ENCODE data around the gene KIAA1143. TPM values are rescaled to one million over a fixed set of nuclear protein-coding genes. Genes with fewer than 3 reads are reported as not detected.
A peak's percentile ranks its signal among the peaks of the same experiment; 100 is the strongest.

The KIAA1143 gene
- total and polyA plus RNA-seq, 2 of the 13 experiments (the other 11 are each of a cell fraction or from before 2014, with no cell fraction given): 9.9 to 27.2 TPM

DNA sequence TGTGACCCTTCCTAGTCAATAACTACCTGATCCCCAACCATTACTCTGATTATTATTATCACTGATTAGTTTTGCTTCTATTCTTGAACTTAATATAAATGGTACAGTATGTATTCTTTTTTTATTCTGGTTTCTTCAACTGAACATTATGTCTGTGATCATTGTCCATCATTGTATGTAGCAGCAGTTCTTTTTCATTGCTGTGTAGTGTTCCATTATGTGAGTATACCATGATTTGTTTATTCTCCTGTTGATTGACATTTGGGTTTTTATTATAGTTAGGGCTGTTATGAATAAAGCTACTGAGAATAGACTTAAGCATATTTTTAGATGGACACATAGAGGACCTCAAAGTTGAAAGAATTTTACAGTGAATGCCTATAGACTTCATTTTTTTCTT is 2.8 kb upstream of the KIAA1143 start:
- in situ Hi-C loops (cut with HindIII; ENCODE audit: extremely low pct_ligation_motif_present, low pct_unique_long_range_greater_than_20kb): no loop called here
- Histone ChIP-seq H3K36me3 (replicated peaks in 1 of 2; ENCODE audit: control insufficient read depth in 1 of 2, insufficient read depth in 2 of 2, low read length in 2 of 2) (peaks cover 0 to 1% of the 10 kb centered on the region in 2 experiments; a peak in 1 of 5 replicates), H3K27me3 (ENCODE audit: control insufficient read depth in 1 of 2, insufficient read depth in 2 of 2, low read length in 2 of 2) (no peaks in the 10 kb centered on the region; a peak in 2 of 5 replicates), H3K27ac (ENCODE audit: extremely low read length, insufficient read depth, low read length) (no peak overlapping the region), H3K4me1 (ENCODE audit: insufficient read depth, low read length) (peaks cover 22% of the 10 kb centered on the region), H2AFZ (ENCODE audit: low read length) (no peak overlapping the region), H3K9ac (ENCODE audit: insufficient read depth, low read depth, low read length) (no peak overlapping the region), H4K20me1 (ENCODE audit: insufficient read depth, low read length) (no peaks in the 10 kb centered on the region), H3K4me2 (ENCODE audit: low read depth, low read length) (no peak overlapping the region), H3K79me2 (ENCODE audit: insufficient read depth, low read length) (peaks cover 49% of the 10 kb centered on the region), H3K9me3 (ENCODE audit: low read length) (no peaks in the 10 kb centered on the region), H3K4me3 (replicated peaks in 1 of 3; ENCODE audit: insufficient read depth in 1 of 3, low read depth in 2 of 3, low read length in 3 of 3) (no peak overlapping the region)
- ChIA-PET POLR2A (no interaction called here), CTCF (ENCODE audit: low intra/inter-chr PET ratio, low total read pairs) (no interaction called here)
- TF ChIP-seq ZBTB1 (CRISPR knock-in tag; IDR thresholded peaks at IDR 0.05; ENCODE audit: borderline replicate concordance): no peak
- no peak for TF ChIP-seq RBFOX2 (IDR thresholded peaks at IDR 0.05; ENCODE audit: low read depth, low read length)
- TF ChIP-seq DMAP1 (CRISPR knock-in tag; IDR thresholded peaks at IDR 0.05): no peak
- TF ChIP-seq ZNF761 (CRISPR knock-in tag; conservative IDR thresholded peaks at IDR 0.05): no peak
- no peak for TF ChIP-seq SIX1 (CRISPR knock-in tag; IDR thresholded peaks at IDR 0.05; ENCODE audit: borderline replicate concordance)
- TF ChIP-seq ZMAT3 (CRISPR knock-in tag; conservative IDR thresholded peaks at IDR 0.05): no peak
- no peak for DNase-seq (ENCODE audit: low spot score)
- no peak for FAIRE-seq
- no TSS peak for BruUV-seq (replicated peaks)
- intact Hi-C loops (cut with micrococcal nuclease; ENCODE audit: unreplicated experiment): loop anchor here (10.0 kb wide), 1 partner anchor 229 kb away; no protein-coding TSS in a partner anchor
- ATAC-seq: no peak

GRCh38 chr3:44762690-44763089 is 1.3 kb upstream of the KIAA1143 start:
- CTCF ChIA-PET (ENCODE audit: low intra/inter-chr PET ratio, low total read pairs): no interaction called here
- in situ Hi-C loops (cut with HindIII; ENCODE audit: extremely low pct_ligation_motif_present, low pct_unique_long_range_greater_than_20kb): no loop called here

More at GRCh38 chr3:44762690-44763089, 1.3 kb upstream of the KIAA1143 start:
- peaks cover 1 to 10% of the 10 kb centered on the region in 2 experiments; a peak in 4 of 5 replicates for H3K36me3 ChIP-seq (replicated peaks in 1 of 2; ENCODE audit: control insufficient read depth in 1 of 2, insufficient read depth in 2 of 2, low read length in 2 of 2)
- H3K27ac ChIP-seq (ENCODE audit: extremely low read length, insufficient read depth, low read length): peak overlapping the region; percentile 79
- ATAC-seq (no peak), FAIRE-seq (no peak), DNase-seq (ENCODE audit: low spot score) (no peak)
- 2% methylated on average over 5 of the region's 5 CpGs for WGBS (ENCODE audit: low lambda C conversion rate)
- H3K27me3 ChIP-seq (ENCODE audit: control insufficient read depth in 1 of 2, insufficient read depth in 2 of 2, low read length in 2 of 2): no peaks in the 10 kb centered on the region; a peak in 2 of 5 replicates
- peaks cover 34% of the 10 kb centered on the region for H3K4me1 ChIP-seq (ENCODE audit: insufficient read depth, low read length)
- peak overlapping the region; percentile 61 to 94 (median 88); a peak in 5 of 6 replicates for H3K4me3 ChIP-seq (replicated peaks in 1 of 3; ENCODE audit: insufficient read depth in 1 of 3, low read depth in 2 of 3, low read length in 3 of 3)
- no peaks in the 10 kb centered on the region for H3K9me3 ChIP-seq (ENCODE audit: low read length)
- BruUV-seq (replicated peaks): no TSS peak
- peak overlapping the region; percentile 98 for H3K9ac ChIP-seq (ENCODE audit: insufficient read depth, low read depth, low read length)
- peaks cover 49% of the 10 kb centered on the region for H3K79me2 ChIP-seq (ENCODE audit: insufficient read depth, low read length)
- POLR2A ChIA-PET: interaction anchor here (0.7 to 2.9 kb wide), 2 partner anchors 33 to 137 kb away, joined by 3 to 26 read pairs; partner anchors contain the start of gene ZNF501
- peak overlapping the region; percentile 89 for H2AFZ ChIP-seq (ENCODE audit: low read length)
- peak overlapping the region; percentile 70 for H3K4me2 ChIP-seq (ENCODE audit: low read depth, low read length)
- intact Hi-C loops (cut with micrococcal nuclease; ENCODE audit: unreplicated experiment): loop anchor here (10.0 kb wide), 1 partner anchor 228 kb away; no protein-coding TSS in a partner anchor
- H4K20me1 ChIP-seq (ENCODE audit: insufficient read depth, low read length): no peaks in the 10 kb centered on the region
- TF ChIP-seq ZNF121 (CRISPR knock-in tag; IDR thresholded peaks at IDR 0.05) (no peak), AGO2 (optimal IDR thresholded peaks at IDR 0.05; ENCODE audit: low read depth, low read length) (no peak), RBFOX2 (IDR thresholded peaks at IDR 0.05; ENCODE audit: low read depth, low read length) (no peak)
- TF ChIP-seq, protein P1, sequence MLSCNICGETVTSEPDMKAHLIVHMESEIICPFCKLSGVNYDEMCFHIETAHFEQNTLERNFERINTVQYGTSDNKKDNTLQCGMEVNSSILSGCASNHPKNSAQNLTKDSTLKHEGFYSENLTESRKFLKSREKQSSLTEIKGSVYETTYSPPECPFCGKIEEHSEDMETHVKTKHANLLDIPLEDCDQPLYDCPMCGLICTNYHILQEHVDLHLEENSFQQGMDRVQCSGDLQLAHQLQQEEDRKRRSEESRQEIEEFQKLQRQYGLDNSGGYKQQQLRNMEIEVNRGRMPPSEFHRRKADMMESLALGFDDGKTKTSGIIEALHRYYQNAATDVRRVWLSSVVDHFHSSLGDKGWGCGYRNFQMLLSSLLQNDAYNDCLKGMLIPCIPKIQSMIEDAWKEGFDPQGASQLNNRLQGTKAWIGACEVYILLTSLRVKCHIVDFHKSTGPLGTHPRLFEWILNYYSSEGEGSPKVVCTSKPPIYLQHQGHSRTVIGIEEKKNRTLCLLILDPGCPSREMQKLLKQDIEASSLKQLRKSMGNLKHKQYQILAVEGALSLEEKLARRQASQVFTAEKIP (CRISPR knock-in tag; IDR thresholded peaks at IDR 0.05; ENCODE audit: borderline replicate concordance): no peak

All from HepG2 (cell line).